HEK293T (cell line): ENCODE measurements around the gene STRADA.

Experiments used
- BHLHE40 ChIP-seq: fragments of 450-650 bp; IDR thresholded peaks from 2 replicates; pipeline ENCODE4 v1.6.1; 2016; ENCODE audit warnings: mild to moderate bottlenecking, moderate library complexity, borderline replicate concordance
- FOXK2 ChIP-seq: fragments of 450-650 bp; IDR thresholded peaks from 2 replicates; pipeline ENCODE4 v1.6.1; 2016; ENCODE audit warnings: mild to moderate bottlenecking
- FOXM1 ChIP-seq: fragments of 450-650 bp; IDR thresholded peaks from 2 replicates; pipeline ENCODE4 v1.6.1; 2017; ENCODE audit warnings: mild to moderate bottlenecking, borderline replicate concordance
- L3MBTL2 ChIP-seq: fragments of 450-650 bp; conservative IDR thresholded peaks from 2 replicates; pipeline ENCODE4 v1.6.1; 2016; ENCODE audit warnings: mild to moderate bottlenecking
- LEF1 ChIP-seq: fragments of 450-650 bp; IDR thresholded peaks from 2 replicates; pipeline ENCODE4 v1.6.1; 2017; ENCODE audit warnings: mild to moderate bottlenecking, borderline replicate concordance
- SP1 ChIP-seq: fragments of 450-650 bp; IDR thresholded peaks from 2 replicates; pipeline ENCODE4 v1.6.1; 2017
- TARDBP ChIP-seq: fragments of 450-650 bp; IDR thresholded peaks from 2 replicates; pipeline ENCODE4 v1.6.1; 2016
- TF ChIP-seq, protein P1 (sequence below): fragments of 450-650 bp; IDR thresholded peaks from 2 replicates; pipeline ENCODE4 v1.6.1; 2016

DNA sequence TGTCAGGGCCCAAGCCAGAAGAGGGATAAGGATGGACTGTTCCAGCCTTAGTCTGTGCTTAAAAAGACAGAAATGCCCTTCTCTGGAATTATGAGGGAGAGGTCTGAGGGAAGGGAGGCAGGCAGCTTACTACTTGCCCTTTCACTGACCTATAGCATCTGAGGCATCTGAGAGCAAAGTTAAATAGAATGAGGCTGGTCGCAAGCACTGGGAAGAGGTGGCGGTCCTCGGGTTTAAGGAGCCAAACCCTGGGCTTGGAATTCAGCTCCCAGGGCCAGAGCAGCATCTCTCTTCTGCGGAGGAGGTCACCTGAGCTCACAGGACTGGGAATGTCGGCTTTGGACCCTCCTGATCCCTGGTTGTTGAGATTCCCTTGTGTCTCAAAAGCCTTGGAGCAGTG is 38.6 kb downstream of the STRADA start:
- no peak for TF ChIP-seq TARDBP
- no peak for TF ChIP-seq L3MBTL2
- TF ChIP-seq LEF1: no peak
- no peak for TF ChIP-seq BHLHE40
- TF ChIP-seq, protein P1, sequence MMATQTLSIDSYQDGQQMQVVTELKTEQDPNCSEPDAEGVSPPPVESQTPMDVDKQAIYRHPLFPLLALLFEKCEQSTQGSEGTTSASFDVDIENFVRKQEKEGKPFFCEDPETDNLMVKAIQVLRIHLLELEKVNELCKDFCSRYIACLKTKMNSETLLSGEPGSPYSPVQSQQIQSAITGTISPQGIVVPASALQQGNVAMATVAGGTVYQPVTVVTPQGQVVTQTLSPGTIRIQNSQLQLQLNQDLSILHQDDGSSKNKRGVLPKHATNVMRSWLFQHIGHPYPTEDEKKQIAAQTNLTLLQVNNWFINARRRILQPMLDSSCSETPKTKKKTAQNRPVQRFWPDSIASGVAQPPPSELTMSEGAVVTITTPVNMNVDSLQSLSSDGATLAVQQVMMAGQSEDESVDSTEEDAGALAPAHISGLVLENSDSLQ: no peak
- TF ChIP-seq FOXM1: no peak
- no peak for TF ChIP-seq FOXK2
- TF ChIP-seq SP1: no peak
